Ovary (tissue), 9 donors: ENCODE results near the gene SNX10. TPM values are rescaled to one million over a fixed set of nuclear protein-coding genes. Genes with fewer than 3 reads are reported as not detected.
"Not testable (repeated sequence)": the region's sequence is repeated elsewhere in the genome, so short reads cannot be mapped to it uniquely, and the experiment has no call there.

ENCODE experiments used
- DNase-seq, 5 donors: peaks; one replicate each; pipeline ENCODE4 v3.0.0-alpha.2; 2019 to 2020
- H3K27ac ChIP-seq, 2 donors: fragments of 200-600 bp; one replicate each; pipeline versions ENCODE4 v1.5.1 to v1.8.0; 2019 to 2022
- H3K27me3 ChIP-seq: fragments of 200-600 bp; one replicate; pipeline ENCODE4 v1.8.0; 2022
- H3K36me3 ChIP-seq: fragments of 200-600 bp; sonication (generic); one replicate; pipeline ENCODE4 v1.5.1; 2019
- H3K4me1 ChIP-seq: one replicate; pipeline ENCODE4 v1.8.1; 2013; ENCODE audit warnings: mild to moderate bottlenecking, moderate library complexity; ENCODE audit not compliant: insufficient read depth
- H3K4me3 ChIP-seq: fragments of 200-600 bp; sonication (generic); one replicate; pipeline ENCODE4 v1.5.1; 2017
- H3K9me3 ChIP-seq, 2 donors: fragments of 200-600 bp in 1 of 2; sonication (generic) in 1 of 2; one replicate each; pipeline versions ENCODE4 v1.5.1 to v1.8.1; 2013 to 2019; ENCODE audit warnings: mild to moderate bottlenecking in 1 of 2, moderate library complexity in 1 of 2
- EP300 ChIP-seq: sonication (generic); formaldehyde crosslinking; IDR thresholded peaks from one replicate; pipeline ENCODE4 v1.6.1; 2017; ENCODE audit warnings: antibody characterized with exemption
- POLR2A ChIP-seq: fragments of 450-650 bp; IDR thresholded peaks from one replicate; pipeline ENCODE4 v1.6.1; 2017; ENCODE audit warnings: antibody characterized with exemption, mild to moderate bottlenecking, moderate library complexity
- WGBS, 3 donors: extraction: QIAGEN DNeasy Blood & Tissue Kit in 1 of 3; methylation state at CpG; one replicate each; pipeline versions ENCODE4 v1.1.5 to v1.1.7; 2013 to 2017; 5-methylcytosine and 5-hydroxymethylcytosine counted together
- intact Hi-C, 4 donors: fragments of 100-400 bp; cut with DNase I; formaldehyde crosslinking; loops; one replicate each; pipeline versions ENCODE4 v1.11.0 to v1.15.1; 2022 to 2023
- polyA plus RNA-seq, 2 donors: library from polyadenylated mRNA; stranded (reverse); fragments of 200-250 nt in 1 of 2; fragments of 350-450 nt in 1 of 2; fragmentation: Illumina TruSeq in 1 of 2; extraction: RNeasy Lipid Tissue Mini Kit (QIAGEN cat#74804) in 1 of 2; gene quantifications; one replicate each; pipeline ENCODE4 v1.2.3, GENCODE V29; 2013 to 2014
- total RNA-seq, 7 donors: library from RNA; depleted of rRNA in 2 of 7; stranded (reverse); fragments of >200 nt in 2 of 7; fragmentation: NEBNext Ultra II Directional in 3 of 7; extraction: Animal tissue kit (Norgen Biotek cat#: 25700) in 3 of 7; gene quantifications; one replicate each; pipeline versions ENCODE4 v1.1.0 to v1.2.4, GENCODE V29; 2016 to 2023
- TF ChIP-seq, protein P1 (sequence below), 3 donors: fragments of 450-650 bp in 2 of 3; fragments of 200-600 bp in 1 of 3; IDR thresholded peaks; one replicate each; pipeline versions ENCODE4 v1.5.1 to v1.8.0; 2016 to 2022; ENCODE audit warnings: antibody characterized with exemption in 3 of 3, mild to moderate bottlenecking in 1 of 3
- donor health status: DM: no; HTN: no; CAD: no; lungs with moderate emphysema.
- donor health status: DM: no; HTN: no; CAD: no.
- donor health status: Bipolar disorder and iron deficiency.
- donor health status: DM: yes; HTN: yes; CAD: no.
- donor health status: DM: no; HTN: no; CAD: no.
- donor health status: DM: yes; HTN: yes; CAD: no.

The SNX10 gene
- total and polyA plus RNA-seq, 9 donors: 1.1 to 6.4 (median 2.0) TPM

DNA sequence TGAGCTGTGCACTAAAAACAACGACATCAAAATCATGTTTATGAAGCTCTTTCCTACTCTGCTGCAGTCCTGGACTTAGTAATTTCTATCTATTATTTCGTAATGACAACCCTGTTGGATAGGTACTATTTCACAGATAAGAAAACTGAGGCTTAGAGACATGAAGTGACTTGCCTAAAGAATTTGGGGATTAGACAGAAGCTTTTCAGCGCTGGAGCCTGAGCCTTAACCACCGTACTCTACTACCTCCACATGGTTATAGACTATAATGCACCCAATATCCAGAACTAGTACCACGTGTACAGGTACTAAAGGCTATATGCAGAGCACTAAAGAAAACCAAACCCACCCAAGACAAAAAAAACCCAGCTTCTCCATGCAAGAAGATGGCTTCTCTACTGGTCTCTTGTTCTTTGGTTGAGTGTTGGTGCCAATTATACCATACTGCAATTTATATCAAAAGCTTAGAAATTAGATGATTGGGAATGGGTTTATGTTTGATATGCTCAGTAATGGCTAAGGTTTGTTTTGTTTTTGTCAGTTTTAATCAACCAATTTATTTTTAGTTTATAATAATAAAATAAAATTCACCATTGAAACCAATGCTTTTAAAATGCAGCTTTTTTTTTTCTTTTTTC lies 6.5 kb upstream of the SNX10 start:
- Histone ChIP-seq H3K27me3 (no peaks in the 10 kb centered on the region), H3K9me3 (no peaks in the 10 kb centered on the region), H3K4me1 (no peaks in the 10 kb centered on the region), H3K36me3 (no peaks in the 10 kb centered on the region), H3K27ac (no peak overlapping the region), H3K4me3 (no peak overlapping the region)
- 78 to 83% (median 78%) methylated on average over 5 of the region's 5 CpGs for WGBS, 3 donors
- intact Hi-C loops: no loop called here
- no peak for TF ChIP-seq POLR2A
- TF ChIP-seq, protein P1, sequence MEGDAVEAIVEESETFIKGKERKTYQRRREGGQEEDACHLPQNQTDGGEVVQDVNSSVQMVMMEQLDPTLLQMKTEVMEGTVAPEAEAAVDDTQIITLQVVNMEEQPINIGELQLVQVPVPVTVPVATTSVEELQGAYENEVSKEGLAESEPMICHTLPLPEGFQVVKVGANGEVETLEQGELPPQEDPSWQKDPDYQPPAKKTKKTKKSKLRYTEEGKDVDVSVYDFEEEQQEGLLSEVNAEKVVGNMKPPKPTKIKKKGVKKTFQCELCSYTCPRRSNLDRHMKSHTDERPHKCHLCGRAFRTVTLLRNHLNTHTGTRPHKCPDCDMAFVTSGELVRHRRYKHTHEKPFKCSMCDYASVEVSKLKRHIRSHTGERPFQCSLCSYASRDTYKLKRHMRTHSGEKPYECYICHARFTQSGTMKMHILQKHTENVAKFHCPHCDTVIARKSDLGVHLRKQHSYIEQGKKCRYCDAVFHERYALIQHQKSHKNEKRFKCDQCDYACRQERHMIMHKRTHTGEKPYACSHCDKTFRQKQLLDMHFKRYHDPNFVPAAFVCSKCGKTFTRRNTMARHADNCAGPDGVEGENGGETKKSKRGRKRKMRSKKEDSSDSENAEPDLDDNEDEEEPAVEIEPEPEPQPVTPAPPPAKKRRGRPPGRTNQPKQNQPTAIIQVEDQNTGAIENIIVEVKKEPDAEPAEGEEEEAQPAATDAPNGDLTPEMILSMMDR (IDR thresholded peaks at IDR 0.05): no peak
- no peak for TF ChIP-seq EP300
- no peak for DNase-seq

DNA sequence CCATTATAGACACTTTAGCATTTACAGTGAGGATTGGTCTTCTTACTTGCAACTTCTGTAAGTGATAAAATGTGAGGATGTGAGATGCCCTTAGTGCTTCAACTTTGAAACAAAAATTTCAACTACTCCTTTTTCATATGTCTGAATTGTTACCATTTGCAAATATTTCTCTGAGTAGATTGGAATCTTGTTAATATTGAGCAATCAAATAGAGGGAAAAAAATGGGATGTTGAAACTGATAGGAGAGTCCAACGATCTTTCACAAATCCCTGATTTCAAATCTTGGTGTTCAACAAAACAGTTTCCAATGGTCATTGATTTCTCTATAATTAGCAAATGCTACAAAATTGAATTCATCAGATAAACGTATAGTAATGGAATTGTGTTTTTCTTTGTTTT lies 5.5 kb upstream of the SNX10 start:
- TF ChIP-seq, protein P1 (IDR thresholded peaks at IDR 0.05): no peak
- no peak for TF ChIP-seq POLR2A
- TF ChIP-seq EP300: no peak
- no peak for DNase-seq
- no peak overlapping the region for H3K27ac ChIP-seq
- no peaks in the 10 kb centered on the region for H3K9me3 ChIP-seq
- H3K4me1 ChIP-seq: no peaks in the 10 kb centered on the region
- 88 to 92% (median 91%) methylated on average over 2 of the region's 2 CpGs for WGBS, 3 donors
- H3K4me3 ChIP-seq: no peak overlapping the region
- H3K27me3 ChIP-seq: no peaks in the 10 kb centered on the region
- intact Hi-C loops: no loop called here
- no peaks in the 10 kb centered on the region for H3K36me3 ChIP-seq

- DNase-seq, H3K9me3 ChIP-seq, H3K27me3 ChIP-seq, H3K27ac ChIP-seq, intact Hi-C loops, H3K36me3 ChIP-seq, H3K4me1 ChIP-seq, H3K4me3 ChIP-seq: not testable (repeated sequence)
- WGBS, 3 donors: 74 to 77% (median 76%) methylated on average over 5 of the region's 5 CpGs
Observed at GRCh38 chr7:26288126-26288525, 3.5 kb upstream of the SNX10 start.

- TF ChIP-seq EP300 (no peak), POLR2A (no peak)
- TF ChIP-seq, protein P1 (IDR thresholded peaks at IDR 0.05): no peak
- H3K4me3 ChIP-seq: peak overlapping the region; percentile 48
- H3K36me3 ChIP-seq: no peaks in the 10 kb centered on the region
- 41 to 48% (median 44%) methylated on average over 4 of the region's 4 CpGs for WGBS, 3 donors
- peaks cover 5% of the 10 kb centered on the region for H3K4me1 ChIP-seq
- no peaks in the 10 kb centered on the region for H3K27me3 ChIP-seq
- no peak for DNase-seq
- intact Hi-C loops: no loop called here
- H3K9me3 ChIP-seq: no peaks in the 10 kb centered on the region
- H3K27ac ChIP-seq: no peak overlapping the region
Observed at GRCh38 chr7:26291251-26291650, 411 bp upstream of the SNX10 start.

DNA sequence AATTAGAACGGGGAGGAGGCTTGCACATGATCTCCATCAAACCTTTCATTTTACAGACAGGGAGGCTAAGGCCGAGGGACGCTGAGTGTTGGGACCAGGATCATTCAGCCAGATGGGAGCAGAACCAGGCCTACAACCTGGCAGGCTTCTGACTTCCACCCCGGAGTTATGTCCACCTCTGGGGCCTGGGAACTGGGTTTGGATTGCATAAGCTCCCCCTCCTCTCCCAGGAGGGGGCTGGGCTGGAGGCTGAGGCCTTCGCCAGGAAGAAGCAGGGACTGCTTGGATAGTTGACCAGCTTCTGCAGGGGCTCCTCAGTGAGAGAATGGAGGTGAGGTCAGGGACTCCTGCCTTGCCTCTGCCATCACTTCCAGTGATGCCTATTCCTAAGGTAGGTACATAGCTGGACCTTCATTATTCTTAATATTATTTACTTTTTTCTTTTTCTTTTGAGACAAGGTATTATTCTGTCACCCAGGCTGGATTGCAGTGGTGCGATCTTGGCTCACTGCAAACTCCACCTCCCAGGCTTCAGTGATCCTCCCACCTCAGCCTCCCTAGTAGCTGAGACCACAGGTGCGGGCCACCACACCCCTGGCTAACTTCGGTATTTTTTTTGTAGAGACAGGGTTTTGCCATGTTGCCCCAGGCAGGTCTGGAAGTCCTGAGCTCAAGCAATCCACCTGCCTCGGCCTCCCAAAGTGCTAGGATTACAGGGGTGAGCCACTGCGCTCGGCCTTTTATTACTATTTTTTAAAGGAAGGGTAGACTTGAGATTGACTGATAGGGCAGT lies 1.3 kb downstream of the SNX10 start:
- H3K36me3 ChIP-seq: no peaks in the 10 kb centered on the region
- H3K27me3 ChIP-seq: no peaks in the 10 kb centered on the region
- H3K4me1 ChIP-seq: peaks cover 5% of the 10 kb centered on the region
- TF ChIP-seq, protein P1 (IDR thresholded peaks at IDR 0.05): no peak
- no peak for TF ChIP-seq POLR2A
- TF ChIP-seq EP300: no peak
- 84 to 88% (median 85%) methylated on average over 11 of the region's 11 CpGs for WGBS, 3 donors
- intact Hi-C loops: no loop called here
- no peak overlapping the region for H3K4me3 ChIP-seq
- H3K9me3 ChIP-seq: no peaks in the 10 kb centered on the region
- H3K27ac ChIP-seq: no peak overlapping the region
- DNase-seq: no peak
